ENCODE data around the gene AGER. TPM values are rescaled to one million over a fixed set of nuclear protein-coding genes. Genes with fewer than 3 reads are reported as not detected.

The AGER gene
- polyA plus RNA-seq, 2 of the 4 experiments (the other 2 are of a cell fraction) = 1.6 to 2.4 TPM

DNA sequence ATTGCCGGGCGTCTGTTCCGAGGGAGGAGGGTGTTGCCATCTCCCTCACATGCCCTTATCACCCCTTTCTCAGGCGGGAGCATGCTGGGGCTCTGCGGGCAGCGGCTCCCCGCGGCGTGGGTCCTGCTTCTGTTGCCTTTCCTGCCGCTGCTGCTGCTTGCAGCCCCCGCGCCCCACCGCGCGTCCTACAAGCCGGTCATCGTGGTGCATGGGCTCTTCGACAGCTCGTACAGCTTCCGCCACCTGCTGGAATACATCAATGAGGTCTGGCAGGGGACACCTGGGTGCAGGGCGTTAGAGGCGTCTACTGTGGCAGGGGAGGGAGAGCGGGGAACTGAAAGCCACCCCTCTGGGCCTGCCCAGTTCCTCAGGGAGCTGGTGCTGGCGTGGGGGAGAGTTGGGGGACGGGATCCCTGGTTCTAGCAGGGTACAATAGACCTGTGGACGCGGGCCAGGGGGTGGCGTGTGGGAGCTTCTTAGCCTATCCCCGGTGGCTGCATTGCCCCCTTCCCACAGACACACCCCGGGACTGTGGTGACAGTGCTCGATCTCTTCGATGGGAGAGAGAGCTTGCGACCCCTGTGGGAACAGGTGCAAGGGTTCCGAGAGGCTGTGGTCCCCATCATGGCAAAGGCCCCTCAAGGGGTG is 29.4 kb downstream of the AGER start:
- H3K9me3 ChIP-seq = no peaks in the 10 kb centered on the region
- DNase-seq (ENCODE audit: low read depth in 1 of 2, low spot score in 1 of 2) (peak; percentile 69 to 71), FAIRE-seq (no peak), ATAC-seq (peak; percentile 85 to 90)
- TF ChIP-seq, protein P1, sequence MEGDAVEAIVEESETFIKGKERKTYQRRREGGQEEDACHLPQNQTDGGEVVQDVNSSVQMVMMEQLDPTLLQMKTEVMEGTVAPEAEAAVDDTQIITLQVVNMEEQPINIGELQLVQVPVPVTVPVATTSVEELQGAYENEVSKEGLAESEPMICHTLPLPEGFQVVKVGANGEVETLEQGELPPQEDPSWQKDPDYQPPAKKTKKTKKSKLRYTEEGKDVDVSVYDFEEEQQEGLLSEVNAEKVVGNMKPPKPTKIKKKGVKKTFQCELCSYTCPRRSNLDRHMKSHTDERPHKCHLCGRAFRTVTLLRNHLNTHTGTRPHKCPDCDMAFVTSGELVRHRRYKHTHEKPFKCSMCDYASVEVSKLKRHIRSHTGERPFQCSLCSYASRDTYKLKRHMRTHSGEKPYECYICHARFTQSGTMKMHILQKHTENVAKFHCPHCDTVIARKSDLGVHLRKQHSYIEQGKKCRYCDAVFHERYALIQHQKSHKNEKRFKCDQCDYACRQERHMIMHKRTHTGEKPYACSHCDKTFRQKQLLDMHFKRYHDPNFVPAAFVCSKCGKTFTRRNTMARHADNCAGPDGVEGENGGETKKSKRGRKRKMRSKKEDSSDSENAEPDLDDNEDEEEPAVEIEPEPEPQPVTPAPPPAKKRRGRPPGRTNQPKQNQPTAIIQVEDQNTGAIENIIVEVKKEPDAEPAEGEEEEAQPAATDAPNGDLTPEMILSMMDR (IDR thresholded peaks at IDR 0.05) = peak; percentile 44
- TF ChIP-seq RAD21 (conservative IDR thresholded peaks at IDR 0.05 in 1 of 2, IDR thresholded peaks at IDR 0.05 in 1 of 2) (peak; percentile 64 to 65), SMC3 (IDR thresholded peaks at IDR 0.05) (peak; percentile 57), CHD2 (IDR thresholded peaks at IDR 0.05; ENCODE audit: low read length, partially characterized antibody) (no peak), KDM5A (IDR thresholded peaks at IDR 0.05) (peak; percentile 38; the same call in 1 of the 2 replicates)
- CTCF ChIA-PET = interaction anchor here (0.5 to 1.9 kb wide), 15 partner anchors 10 to 544 kb away, joined by 3 to 18 read pairs (median 4); partner anchors contain the start of genes AGPAT1, ATF6B, EGFL8 and FKBPL
- POLR2A ChIA-PET = interaction anchor here (1.0 to 1.2 kb wide), 2 partner anchors 24 to 36 kb away, joined by 3 read pairs; no protein-coding TSS in a partner anchor
- H3K4me2 ChIP-seq = peak overlapping the region; percentile 86
- peak overlapping the region; percentile 81 to 85 for H3K27ac ChIP-seq
- peaks cover 14% of the 10 kb centered on the region; the same call in 2 of the 3 replicates for H3K4me1 ChIP-seq
- 25% methylated on average over 8 of the region's 34 CpGs for WGBS (ENCODE audit: missing lambda C conversion rate)
- peak overlapping the region; percentile 59 for H3K4me3 ChIP-seq

DNA sequence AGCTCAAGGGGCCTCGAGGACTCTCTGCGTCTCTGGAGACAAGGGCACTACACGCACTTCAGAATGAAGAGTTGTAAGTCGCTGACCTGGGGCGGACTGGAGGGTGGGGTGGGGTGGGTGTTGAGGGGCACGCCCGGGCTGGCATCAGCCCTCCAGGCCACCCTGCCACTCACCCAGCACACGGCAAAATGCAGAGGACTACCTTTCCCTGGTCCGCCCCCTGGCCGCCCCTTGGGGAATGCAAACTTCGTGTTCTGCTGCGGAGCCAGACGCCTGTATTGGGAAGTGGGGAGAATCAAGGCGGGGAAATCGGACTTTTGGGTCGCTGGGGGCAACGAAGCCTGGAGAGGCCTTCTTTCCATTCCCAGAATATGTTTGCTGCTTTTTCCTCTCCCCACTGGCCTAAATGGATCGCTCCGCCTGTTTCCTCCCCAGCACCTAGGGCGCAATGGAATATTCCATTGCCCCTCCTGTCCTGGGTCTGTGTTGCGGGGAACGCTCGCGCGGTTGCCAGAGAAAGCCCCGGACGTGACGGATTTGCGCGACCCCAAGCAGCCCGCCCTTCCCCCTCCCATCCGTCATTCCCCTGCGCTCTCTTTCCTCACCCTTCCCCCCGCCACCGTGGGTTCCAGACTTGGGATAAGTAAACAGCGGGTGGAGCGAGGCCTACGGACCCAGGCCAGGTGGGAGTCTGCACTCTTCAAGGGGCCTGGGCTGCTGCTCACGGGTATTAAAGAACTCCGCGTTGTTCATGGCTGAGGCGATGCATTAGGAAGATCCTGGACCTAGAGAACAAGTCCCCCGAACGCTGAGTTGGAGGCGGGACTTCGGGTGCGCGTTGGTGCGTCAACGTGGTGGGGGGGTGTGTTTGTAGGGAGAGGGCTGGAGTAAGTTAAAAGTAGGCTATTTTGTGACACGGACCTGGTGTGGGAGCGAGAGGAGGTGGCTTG is 30.2 kb downstream of the AGER start, which contains the start of gene PPT2:
Gene PPT2 (plus strand): TSS at position 578 of the 950 bp plus-strand sequence. CDS start 454 bp downstream, outside the sequence.
- Histone ChIP-seq H3K4me3 (peak within 1 kb of the TSS; percentile 59), H3K27ac (peak within 1 kb of the TSS; percentile 81 to 85), H3K4me1 (peaks cover 14% of the 10 kb centered on the region; the same call in 2 of the 3 replicates), H3K4me2 (peak within 1 kb of the TSS; percentile 86), H3K9me3 (no peaks in the 10 kb centered on the region)
- 5% methylated on average over 34 of the region's 52 CpGs for WGBS (ENCODE audit: missing lambda C conversion rate)
- ChIA-PET POLR2A (interaction anchor here (1.0 to 1.2 kb wide), 3 partner anchors 23 to 67 kb away, joined by 3 read pairs; no protein-coding TSS in a partner anchor), CTCF (interaction anchor here (0.6 to 1.9 kb wide), 12 partner anchors 10 to 245 kb away, joined by 3 to 18 read pairs (median 4); partner anchors contain the start of genes ATF6B, EGFL8, FKBPL and GPSM3)
- DNase-seq (ENCODE audit: low read depth in 1 of 2, low spot score in 1 of 2) (peak; percentile 45 to 85), FAIRE-seq (no peak), ATAC-seq (peak; percentile 70 to 83)
- TF ChIP-seq CHD2 (IDR thresholded peaks at IDR 0.05; ENCODE audit: low read length, partially characterized antibody) (peak; percentile 63), ZSCAN20 (CRISPR knock-in tag; IDR thresholded peaks at IDR 0.05) (no peak), EHMT2 (IDR thresholded peaks at IDR 0.05; ENCODE audit: low read depth) (no peak), FOSL2 (IDR thresholded peaks at IDR 0.05) (no peak), FOSL2 (CRISPR knock-in tag; IDR thresholded peaks at IDR 0.05) (no peak), POLR2A (IDR thresholded peaks at IDR 0.05; ENCODE audit: low read length) (peak; percentile 13; the same call in 1 of the 2 replicates)
- TF ChIP-seq, protein P2, sequence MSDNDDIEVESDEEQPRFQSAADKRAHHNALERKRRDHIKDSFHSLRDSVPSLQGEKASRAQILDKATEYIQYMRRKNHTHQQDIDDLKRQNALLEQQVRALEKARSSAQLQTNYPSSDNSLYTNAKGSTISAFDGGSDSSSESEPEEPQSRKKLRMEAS (IDR thresholded peaks at IDR 0.05) = 0 out of 2 replicates have a peak, but pooled peaks have one; percentile 1

DNA sequence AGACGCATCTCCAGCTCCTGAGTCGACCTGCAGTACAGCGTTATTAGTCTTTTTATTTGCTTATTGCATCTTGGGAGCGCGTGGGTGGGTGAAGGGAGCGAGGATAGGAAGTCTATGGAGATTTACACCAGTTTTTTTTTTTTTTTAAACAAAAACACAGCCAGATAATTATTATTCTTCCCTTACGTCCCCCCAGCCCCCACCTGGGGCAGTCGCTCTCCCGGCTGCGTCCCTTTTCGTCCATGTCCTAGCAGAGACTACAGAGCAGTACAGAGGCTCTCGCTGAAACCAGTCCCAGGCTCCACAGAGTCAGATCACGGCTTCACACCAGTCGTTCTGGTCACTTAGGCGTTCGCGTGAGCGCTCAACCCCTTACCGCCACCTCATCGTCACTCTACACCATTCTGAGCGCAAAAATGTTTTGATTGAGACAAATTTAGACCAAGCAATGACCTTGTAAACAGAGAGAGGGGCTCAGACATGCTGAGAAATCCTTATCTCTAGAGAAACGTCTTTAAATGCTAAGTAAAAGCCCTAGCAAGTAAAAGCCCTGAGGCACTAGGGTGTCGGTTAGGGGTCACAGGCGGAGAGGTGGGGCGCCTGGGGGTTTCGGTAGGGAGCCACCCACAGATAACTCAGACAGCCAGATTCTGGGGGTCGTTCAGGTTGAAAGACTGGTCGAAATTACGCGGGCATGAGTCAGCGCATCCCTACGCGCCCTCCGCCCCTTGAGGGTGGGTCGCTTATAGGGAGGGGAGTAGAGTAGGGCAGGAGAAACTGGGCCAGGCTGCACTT is 31.1 kb downstream of the AGER start:
- Histone ChIP-seq H3K9me3 (no peaks in the 10 kb centered on the region), H3K4me3 (peak overlapping the region; percentile 59), H3K4me2 (peak overlapping the region; percentile 86), H3K27ac (peak overlapping the region; percentile 81 to 85), H3K4me1 (peaks cover 14% of the 10 kb centered on the region; the same call in 2 of the 3 replicates)
- FAIRE-seq (no peak), ATAC-seq (peak in 1 of 2 experiments; percentile 52; a peak in 1 of 6 replicates), DNase-seq (ENCODE audit: low read depth in 1 of 2, low spot score in 1 of 2) (no peak)
- CTCF ChIA-PET = interaction anchor here (0.6 to 1.0 kb wide), 4 partner anchors 11 to 702 kb away, joined by 3 to 5 read pairs (median 3); no protein-coding TSS in a partner anchor
- POLR2A ChIA-PET = interaction anchor here (1.0 kb wide), 1 partner anchor 66 kb away, joined by 3 read pairs; no protein-coding TSS in a partner anchor
- 79% methylated on average over 30 of the region's 35 CpGs for WGBS (ENCODE audit: missing lambda C conversion rate)
- no peak for TF ChIP-seq CEBPB (IDR thresholded peaks at IDR 0.05)
- TF ChIP-seq, protein P3, sequence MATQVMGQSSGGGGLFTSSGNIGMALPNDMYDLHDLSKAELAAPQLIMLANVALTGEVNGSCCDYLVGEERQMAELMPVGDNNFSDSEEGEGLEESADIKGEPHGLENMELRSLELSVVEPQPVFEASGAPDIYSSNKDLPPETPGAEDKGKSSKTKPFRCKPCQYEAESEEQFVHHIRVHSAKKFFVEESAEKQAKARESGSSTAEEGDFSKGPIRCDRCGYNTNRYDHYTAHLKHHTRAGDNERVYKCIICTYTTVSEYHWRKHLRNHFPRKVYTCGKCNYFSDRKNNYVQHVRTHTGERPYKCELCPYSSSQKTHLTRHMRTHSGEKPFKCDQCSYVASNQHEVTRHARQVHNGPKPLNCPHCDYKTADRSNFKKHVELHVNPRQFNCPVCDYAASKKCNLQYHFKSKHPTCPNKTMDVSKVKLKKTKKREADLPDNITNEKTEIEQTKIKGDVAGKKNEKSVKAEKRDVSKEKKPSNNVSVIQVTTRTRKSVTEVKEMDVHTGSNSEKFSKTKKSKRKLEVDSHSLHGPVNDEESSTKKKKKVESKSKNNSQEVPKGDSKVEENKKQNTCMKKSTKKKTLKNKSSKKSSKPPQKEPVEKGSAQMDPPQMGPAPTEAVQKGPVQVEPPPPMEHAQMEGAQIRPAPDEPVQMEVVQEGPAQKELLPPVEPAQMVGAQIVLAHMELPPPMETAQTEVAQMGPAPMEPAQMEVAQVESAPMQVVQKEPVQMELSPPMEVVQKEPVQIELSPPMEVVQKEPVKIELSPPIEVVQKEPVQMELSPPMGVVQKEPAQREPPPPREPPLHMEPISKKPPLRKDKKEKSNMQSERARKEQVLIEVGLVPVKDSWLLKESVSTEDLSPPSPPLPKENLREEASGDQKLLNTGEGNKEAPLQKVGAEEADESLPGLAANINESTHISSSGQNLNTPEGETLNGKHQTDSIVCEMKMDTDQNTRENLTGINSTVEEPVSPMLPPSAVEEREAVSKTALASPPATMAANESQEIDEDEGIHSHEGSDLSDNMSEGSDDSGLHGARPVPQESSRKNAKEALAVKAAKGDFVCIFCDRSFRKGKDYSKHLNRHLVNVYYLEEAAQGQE (IDR thresholded peaks at IDR 0.05) = no peak
- no peak for TF ChIP-seq HOXB5 (CRISPR knock-in tag; IDR thresholded peaks at IDR 0.05)
- TF ChIP-seq RARB (CRISPR knock-in tag; IDR thresholded peaks at IDR 0.05) = no peak
- TF ChIP-seq, protein P4, sequence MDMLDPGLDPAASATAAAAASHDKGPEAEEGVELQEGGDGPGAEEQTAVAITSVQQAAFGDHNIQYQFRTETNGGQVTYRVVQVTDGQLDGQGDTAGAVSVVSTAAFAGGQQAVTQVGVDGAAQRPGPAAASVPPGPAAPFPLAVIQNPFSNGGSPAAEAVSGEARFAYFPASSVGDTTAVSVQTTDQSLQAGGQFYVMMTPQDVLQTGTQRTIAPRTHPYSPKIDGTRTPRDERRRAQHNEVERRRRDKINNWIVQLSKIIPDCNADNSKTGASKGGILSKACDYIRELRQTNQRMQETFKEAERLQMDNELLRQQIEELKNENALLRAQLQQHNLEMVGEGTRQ (IDR thresholded peaks at IDR 0.05) = no peak
- no peak for TF ChIP-seq NFE2L2 (conservative IDR thresholded peaks at IDR 0.05; ENCODE audit: low read length)
- TF ChIP-seq HEYL (CRISPR knock-in tag; IDR thresholded peaks at IDR 0.05) = no peak
- no peak for TF ChIP-seq MAFK (IDR thresholded peaks at IDR 0.05; ENCODE audit: partially characterized antibody)
- TF ChIP-seq BHLHE40 (IDR thresholded peaks at IDR 0.05; ENCODE audit: low read depth, low read length) = no peak
- TF ChIP-seq KDM1A (IDR thresholded peaks at IDR 0.05; ENCODE audit: low read depth) = no peak

Data from A549 (cell line).